UCSD-AML1 (cell line): ENCODE results near the gene EFNA5.

Source experiments
- DNase-seq: peaks from one replicate; lab custom pipeline; 2025; ENCODE audit not compliant: unreplicated experiment; lab: John Stamatoyannopoulos, UW

Gene EFNA5

GRCh38 chr5:107574287-107574686 is 96.5 kb downstream of the EFNA5 start:
- DNase-seq = no peak

GRCh38 chr5:107572715-107573368 is 97.9 kb downstream of the EFNA5 start:
- DNase-seq = no peak

- DNase-seq = peak; percentile 79
Observed at GRCh38 chr5:107571621-107572536, 98.9 kb downstream of the EFNA5 start.

- peak; percentile 6 for DNase-seq
Observed at GRCh38 chr5:107570805-107571531, 99.8 kb downstream of the EFNA5 start.

GRCh38 chr5:107570181-107570580 is 100.6 kb downstream of the EFNA5 start:
- DNase-seq = no peak

GRCh38 chr5:107567901-107568671 is 102.7 kb downstream of the EFNA5 start:
- DNase-seq = no peak

- no peak for DNase-seq
Observed at GRCh38 chr5:107566986-107567385, 103.8 kb downstream of the EFNA5 start.

- no peak for DNase-seq
Observed at GRCh38 chr5:107565791-107566767, 104.7 kb downstream of the EFNA5 start.

GRCh38 chr5:107564931-107565372 is 105.8 kb downstream of the EFNA5 start:
- DNase-seq = no peak

- DNase-seq = no peak
Observed at GRCh38 chr5:107563959-107564544, 106.7 kb downstream of the EFNA5 start.

GRCh38 chr5:107560377-107560776 is 110.4 kb downstream of the EFNA5 start:
- no peak for DNase-seq

GRCh38 chr5:107558823-107559375 is 111.8 kb downstream of the EFNA5 start:
- no peak for DNase-seq

- no peak for DNase-seq
Observed at GRCh38 chr5:107557051-107557658, 113.6 kb downstream of the EFNA5 start.

- no peak for DNase-seq
Observed at GRCh38 chr5:107556575-107556974, 114.2 kb downstream of the EFNA5 start.

- no peak for DNase-seq
Observed at GRCh38 chr5:107555425-107556090, 115.2 kb downstream of the EFNA5 start.

- no peak for DNase-seq
Observed at GRCh38 chr5:107554776-107555424, 115.8 kb downstream of the EFNA5 start.

- DNase-seq = no peak
Observed at GRCh38 chr5:107553117-107553555, 117.6 kb downstream of the EFNA5 start.
